ENCODE data around the gene SLC46A2.

Gene SLC46A2

GRCh38 chr9:112885324-112885723, 5.4 kb downstream of the SLC46A2 start:
- DNase-seq = peak; percentile 54

DNA sequence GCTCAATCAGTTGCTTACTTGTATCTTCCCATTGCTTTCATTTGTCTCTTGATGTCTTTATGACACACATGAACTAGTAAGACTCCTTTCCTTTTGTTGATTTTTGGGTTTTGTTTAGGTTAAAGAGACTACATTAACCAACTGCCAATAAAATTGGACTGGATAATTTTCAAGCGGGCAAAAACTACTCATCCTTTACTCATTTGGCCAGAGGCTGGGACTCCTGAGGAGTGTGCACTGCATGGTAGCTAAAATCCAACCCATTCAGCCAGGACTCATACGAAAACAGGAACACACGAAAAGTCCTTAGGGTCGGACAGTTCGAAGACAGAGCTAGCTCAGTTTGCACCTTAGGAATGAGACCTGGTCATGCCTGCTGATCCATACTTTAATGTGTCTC, 6.0 kb downstream of the SLC46A2 start:
- DNase-seq = no peak

- no peak for DNase-seq
Measured at GRCh38 chr9:112884101-112884500, 6.6 kb downstream of the SLC46A2 start.

- no peak for DNase-seq
Measured at GRCh38 chr9:112881331-112881730, 9.3 kb downstream of the SLC46A2 start.

DNA sequence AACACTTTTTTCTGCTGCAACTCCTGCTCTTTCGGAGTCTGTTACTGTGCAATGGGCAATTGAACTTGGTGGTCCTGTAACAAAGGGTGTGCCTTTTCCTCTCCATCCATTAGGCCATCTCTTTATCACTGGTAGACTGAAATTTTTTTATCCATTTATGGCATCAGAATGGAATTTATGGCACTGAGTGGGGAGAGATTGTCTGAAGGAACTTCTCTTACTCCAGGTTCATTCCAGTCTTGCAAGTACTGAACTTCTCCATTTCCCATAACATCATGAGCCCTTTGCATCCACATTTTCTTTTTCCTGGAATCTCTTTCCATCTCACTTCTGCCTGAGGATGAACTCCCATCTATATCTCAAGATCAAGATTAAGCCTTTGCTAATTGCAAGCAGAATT, 10.0 kb downstream of the SLC46A2 start:
- no peak for DNase-seq

GRCh38 chr9:112878752-112879151, 11.9 kb downstream of the SLC46A2 start:
- DNase-seq = no peak

DNA sequence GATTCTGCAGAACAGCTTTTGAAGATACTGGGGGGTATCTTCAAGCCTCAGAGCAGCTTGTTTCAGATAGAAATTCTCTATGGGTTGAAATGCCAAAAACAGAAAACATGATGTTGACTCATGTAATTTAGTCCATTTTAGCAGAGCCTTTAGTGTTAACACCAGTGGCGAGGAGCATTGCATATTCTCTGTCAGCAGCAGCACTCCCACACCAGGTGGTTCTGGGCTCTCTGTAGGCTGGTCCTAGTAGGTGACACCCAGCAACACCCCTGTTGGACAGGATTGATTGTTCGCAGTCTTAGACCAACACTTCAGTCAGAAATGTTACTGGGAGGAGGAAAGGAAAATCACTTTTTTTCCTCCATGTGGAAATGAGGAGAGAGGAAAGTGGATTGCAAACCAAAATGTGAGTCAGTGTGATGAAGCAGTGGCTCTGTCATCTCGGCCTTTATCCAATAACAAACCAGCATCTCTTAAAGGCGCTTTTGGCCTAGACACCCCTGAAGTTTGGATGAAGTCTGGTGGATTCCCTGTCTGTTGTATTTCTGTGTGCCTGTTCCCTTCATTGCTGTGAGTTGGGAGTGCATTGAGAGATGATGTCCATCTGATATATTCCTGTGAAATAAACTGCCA, 16.8 kb downstream of the SLC46A2 start:
- no peak for DNase-seq

DNA sequence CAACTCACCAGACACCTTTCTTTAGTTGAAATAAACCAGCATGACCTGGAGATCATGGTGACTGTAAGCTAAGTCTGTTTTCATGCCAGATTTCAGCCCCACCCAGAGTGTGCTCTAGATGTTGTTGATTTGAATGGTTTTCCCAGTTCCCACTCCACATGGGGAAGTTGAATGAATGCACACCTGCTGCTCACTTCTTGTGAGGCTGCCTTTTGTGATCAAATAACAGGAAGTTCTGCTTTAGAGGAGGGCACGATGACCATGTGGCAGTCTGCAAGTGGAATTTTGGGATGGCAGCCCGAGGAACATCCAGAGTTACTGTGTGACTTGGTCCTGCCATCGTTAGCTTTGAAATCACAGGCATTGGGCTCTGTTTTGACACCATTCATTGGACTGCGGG, 18.7 kb downstream of the SLC46A2 start:
- DNase-seq = peak; percentile 18

GRCh38 chr9:112870556-112870955, 20.1 kb downstream of the SLC46A2 start:
- DNase-seq = no peak

DNA sequence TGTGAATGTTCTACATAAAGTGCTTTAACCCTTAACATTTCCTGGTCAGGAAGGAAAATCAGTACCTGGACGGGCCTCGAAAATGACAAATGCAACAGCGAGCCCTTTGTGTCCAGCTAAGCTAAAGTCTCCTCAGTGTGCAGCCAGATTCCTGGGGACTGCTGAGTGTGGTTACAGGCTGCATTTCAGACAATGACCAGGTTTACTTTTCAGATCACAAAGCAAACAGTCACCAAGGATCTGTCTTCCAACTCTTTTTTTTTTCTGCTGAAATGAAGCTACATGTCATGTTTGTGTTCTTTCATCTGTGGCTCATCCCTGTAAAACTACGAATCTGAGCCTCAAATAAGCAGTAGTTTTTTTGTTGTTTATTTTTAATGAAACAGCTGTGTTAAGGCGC, 20.8 kb downstream of the SLC46A2 start:
- DNase-seq = no peak

DNA sequence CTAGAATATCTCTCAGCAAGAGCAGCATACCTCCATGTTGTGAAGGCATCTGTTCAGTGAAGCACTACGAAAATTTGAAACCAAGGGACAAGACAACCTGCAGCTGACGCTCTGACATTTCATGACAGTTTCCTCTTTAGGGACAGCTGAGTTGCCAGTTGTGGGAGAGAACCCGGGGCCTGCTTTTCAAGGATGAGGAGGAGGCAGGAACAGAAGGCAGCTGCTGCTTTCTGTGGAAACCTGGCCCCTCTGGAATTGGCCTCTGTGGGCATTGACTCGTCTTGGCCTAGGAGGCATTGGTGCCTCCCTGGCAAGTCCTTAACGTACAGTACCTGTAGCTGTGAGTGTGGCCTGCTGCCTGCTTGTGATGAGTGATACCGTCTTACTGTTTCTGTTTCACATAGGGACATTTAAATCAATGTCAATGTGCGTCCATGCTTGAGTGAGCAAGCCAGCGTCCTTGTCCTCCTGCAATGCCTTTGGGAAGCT, 21.6 kb downstream of the SLC46A2 start:
- no peak for DNase-seq

DNA sequence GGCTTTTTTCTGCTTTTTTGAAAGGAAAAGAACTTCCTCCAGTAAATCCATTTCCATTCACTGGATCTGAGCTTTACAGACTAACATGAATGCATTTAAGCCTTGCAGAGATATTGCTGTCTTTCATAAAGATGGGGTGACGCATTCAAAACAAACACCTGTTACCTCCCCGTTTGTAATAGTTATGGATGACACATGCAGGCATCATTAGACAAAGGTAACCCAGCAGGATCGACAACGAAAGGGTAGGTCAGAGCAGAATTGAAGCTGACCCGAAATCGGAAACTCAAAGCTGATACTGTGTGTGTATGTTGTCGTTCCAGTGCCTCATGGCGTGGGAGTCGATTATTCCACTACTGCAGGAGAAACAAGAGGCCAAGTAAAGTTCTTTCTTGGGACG, 22.2 kb downstream of the SLC46A2 start:
- no peak for DNase-seq

- DNase-seq = peak; percentile 83
Measured at GRCh38 chr9:112867275-112867991, 23.2 kb downstream of the SLC46A2 start.

DNA sequence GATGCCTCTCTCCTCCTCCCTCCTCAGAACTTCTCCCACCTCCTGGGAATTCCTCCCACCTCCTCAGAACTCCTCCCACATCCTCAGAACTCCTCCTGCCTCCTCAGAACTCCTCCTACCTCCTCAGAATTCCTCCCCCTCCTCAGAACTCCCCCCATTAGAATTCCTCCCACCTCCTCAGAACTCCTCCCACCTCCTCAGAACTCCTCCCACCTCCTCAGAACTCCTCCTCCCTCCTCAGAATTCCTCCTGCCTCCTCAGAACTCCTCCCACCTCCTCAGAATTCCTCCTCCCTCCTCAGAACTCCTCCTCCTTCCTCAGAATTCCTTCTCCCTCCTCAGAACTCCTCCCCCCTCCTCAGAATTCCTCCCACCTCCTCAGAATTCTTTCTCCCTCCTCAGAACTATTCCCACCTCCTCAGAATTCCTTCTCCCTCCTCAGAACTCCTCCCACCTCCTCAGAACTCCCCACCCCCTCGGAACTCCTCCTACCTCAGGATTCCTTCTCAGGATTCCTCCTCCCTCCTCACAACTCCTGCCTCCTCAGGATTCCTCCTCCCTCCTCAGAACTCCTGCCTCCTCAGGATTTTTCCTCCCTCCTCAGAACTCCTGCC, 23.9 kb downstream of the SLC46A2 start:
- no peak for DNase-seq

- DNase-seq = no peak
Measured at GRCh38 chr9:112864982-112865381, 25.7 kb downstream of the SLC46A2 start.

DNA sequence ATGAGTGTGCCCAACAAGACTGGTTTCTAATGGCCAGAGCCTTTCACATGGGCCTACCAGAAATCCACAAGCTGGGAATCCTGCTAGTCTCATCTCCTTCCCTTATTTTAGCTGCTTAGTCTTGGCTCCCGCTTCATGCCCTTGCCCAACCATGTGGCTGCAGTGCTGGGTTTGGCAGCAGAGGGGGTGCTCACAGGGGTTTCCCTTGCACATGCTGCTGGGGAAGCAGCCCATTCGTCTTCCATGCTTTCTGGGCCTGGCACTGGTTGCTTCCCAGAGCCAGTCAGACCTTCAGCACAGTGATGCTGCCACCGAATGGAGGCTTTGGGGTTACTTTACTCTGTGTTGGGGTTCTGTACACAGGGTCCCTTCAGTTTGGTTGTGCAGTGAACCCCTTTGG, 26.3 kb downstream of the SLC46A2 start:
- peak; percentile 41 for DNase-seq

DNA sequence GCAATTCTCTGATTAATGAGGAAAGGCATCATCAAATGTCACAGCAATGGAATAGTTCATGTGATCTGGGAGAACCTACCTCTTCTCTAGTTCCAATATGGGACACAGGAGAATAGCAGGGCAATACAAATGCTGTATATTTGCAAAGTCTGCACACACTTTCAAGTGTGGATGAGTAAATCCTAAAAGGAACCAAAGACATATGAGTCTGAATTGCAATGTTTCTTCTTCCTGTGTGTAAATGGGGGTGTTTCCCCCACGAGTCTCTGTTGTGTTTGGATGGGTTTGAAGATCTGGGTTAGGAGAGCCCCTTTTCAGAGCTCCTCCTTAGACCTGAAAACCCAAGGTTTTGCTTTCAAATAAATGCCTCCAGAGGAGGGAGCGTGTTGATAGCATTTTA, 26.9 kb downstream of the SLC46A2 start:
- DNase-seq = peak; percentile 61

GRCh38 chr9:112863214-112863613, 27.5 kb downstream of the SLC46A2 start:
- peak; percentile 98 for DNase-seq

GRCh38 chr9:112861638-112862555, 28.8 kb downstream of the SLC46A2 start:
- DNase-seq = peak; percentile 87

- DNase-seq = peak; percentile 76
Measured at GRCh38 chr9:112861155-112861554, 29.5 kb downstream of the SLC46A2 start.

DNA sequence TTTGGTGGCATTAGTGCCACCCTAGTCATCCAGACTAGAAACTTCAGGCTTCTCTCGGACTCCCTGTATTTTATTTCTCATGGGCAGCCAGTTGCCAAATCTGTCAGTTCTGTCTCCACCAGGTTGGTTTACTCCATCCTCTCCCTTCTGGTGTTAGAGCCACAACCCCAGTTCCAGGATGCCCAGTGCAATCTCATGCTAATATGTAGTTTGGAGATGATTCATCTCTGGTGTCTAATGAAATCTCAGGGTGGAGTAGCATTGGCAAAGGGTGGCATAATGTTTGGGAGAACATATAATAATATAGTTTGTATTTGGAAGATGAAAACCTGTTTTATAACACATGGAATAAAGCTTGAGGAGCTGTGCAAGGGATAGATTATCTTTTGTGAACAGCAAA, 30.2 kb downstream of the SLC46A2 start:
- DNase-seq = peak; percentile 21

DNA sequence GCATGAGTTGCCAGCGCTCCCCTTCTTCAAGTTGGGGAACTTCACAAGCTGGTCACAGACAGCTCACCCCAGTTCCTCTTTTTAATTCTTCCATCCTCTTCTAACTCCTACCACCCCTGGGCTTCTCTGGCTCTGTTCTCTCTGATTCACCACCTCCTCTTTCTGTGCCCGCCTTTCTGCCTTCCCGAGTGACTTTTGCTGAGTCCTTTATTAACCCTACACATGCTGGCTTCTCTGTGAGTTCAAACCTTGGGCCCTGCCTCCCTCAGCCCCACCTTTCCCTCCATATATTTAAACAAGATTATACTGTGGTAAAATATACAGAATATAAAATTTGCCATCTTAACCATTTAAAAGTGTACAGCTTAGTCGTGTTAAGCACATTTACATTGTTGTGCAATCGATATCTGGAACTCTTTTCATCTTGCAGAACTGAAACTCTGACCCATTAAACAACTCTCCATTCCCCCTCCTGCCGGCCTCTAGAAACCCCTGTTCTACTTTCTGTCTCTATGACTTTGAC, 32.0 kb downstream of the SLC46A2 start:
- peak; percentile 98 for DNase-seq

DNA sequence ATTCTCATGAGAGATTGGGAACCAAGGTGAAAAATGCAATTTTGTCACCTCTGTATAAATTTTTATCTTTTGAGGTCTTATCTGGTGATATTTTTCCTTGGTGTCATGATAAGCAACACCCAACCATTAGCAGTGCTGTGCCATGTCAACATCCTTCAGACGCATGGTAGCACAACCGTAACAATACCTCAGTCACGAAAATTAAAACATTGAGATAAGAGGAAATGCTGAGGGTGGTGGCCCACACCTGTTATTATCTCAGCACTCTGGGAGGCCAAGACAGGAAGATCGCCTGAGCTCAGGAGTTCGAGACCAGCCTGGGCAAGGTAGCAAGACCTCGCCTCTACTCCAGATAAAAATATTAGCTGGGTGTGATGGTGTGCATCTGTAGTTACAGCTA, 32.7 kb downstream of the SLC46A2 start:
- DNase-seq = no peak

Data from MV-4-11 (cell line).